Gastroesophageal sphincter (tissue), 3 donors: ENCODE results near the gene ERCC2.

Source experiments
- CTCF ChIP-seq, 4 experiments: fragments of 200-600 bp in 2 of 4; fragments of 450-650 bp in 2 of 4; sonication (generic) in 1 of 4; IDR thresholded peaks; one replicate each; pipeline ENCODE4 v1.5.1; 2017 to 2019; ENCODE audit warnings: antibody characterized with exemption in 4 of 4, mild to moderate bottlenecking in 2 of 4, moderate library complexity in 2 of 4
- EP300 ChIP-seq: sonication (generic); formaldehyde crosslinking; IDR thresholded peaks from one replicate; pipeline ENCODE4 v1.6.1; 2017; ENCODE audit warnings: antibody characterized with exemption, mild to moderate bottlenecking
- POLR2A ChIP-seq, 2 donors: fragments of 450-650 bp; IDR thresholded peaks; one replicate each; pipeline ENCODE4 v1.6.1; 2017; ENCODE audit warnings: antibody characterized with exemption in 2 of 2, mild to moderate bottlenecking in 2 of 2, moderate library complexity in 1 of 2
- POLR2AphosphoS5 ChIP-seq: sonication (generic); formaldehyde crosslinking; IDR thresholded peaks from one replicate; pipeline ENCODE4 v1.6.1; 2017; ENCODE audit warnings: antibody characterized with exemption

GRCh38 chr19:45323671-45324081, 46.7 kb downstream of the ERCC2 start:
- TF ChIP-seq POLR2A (IDR thresholded peaks at IDR 0.05): peak in 1 of 2 donors; percentile 13
- TF ChIP-seq EP300: no peak
- no peak for TF ChIP-seq CTCF (IDR thresholded peaks at IDR 0.05)
- TF ChIP-seq POLR2AphosphoS5: no peak
